Lower leg skin (tissue), 4 donors: ENCODE measurements around the gene CSPG4. TPM values are rescaled to one million over a fixed set of nuclear protein-coding genes. Genes with fewer than 3 reads are reported as not detected.
"Not testable (repeated sequence)": the region's sequence is repeated elsewhere in the genome, so short reads cannot be mapped to it uniquely, and the experiment has no call there.

Experiments used
- DNase-seq, 2 donors: peaks; one replicate each; pipeline ENCODE4 v3.0.0-alpha.2; 2019; ENCODE audit warnings: low spot score in 2 of 2
- H3K4me3 ChIP-seq: fragments of 200-600 bp; sonication (generic); 2 replicates; pipeline ENCODE4 v1.5.1; 2017; ENCODE audit warnings: mild to moderate bottlenecking, low read depth; ENCODE audit not compliant: poor library complexity, severe bottlenecking
- POLR2A ChIP-seq, 2 donors: fragments of 450-650 bp; IDR thresholded peaks; one replicate each; pipeline ENCODE4 v1.6.1; 2016 to 2017; ENCODE audit warnings: antibody characterized with exemption in 2 of 2, mild to moderate bottlenecking in 1 of 2, moderate library complexity in 1 of 2
- WGBS, 2 donors: methylation state at CpG; one replicate each; pipeline ENCODE4 v1.1.5; 2018; 5-methylcytosine and 5-hydroxymethylcytosine counted together
- intact Hi-C: fragments of 100-400 bp; cut with DNase I; formaldehyde crosslinking; loops from one replicate; pipeline ENCODE4 v1.15.0; 2023; ENCODE audit warnings: low total_unique reads
- total RNA-seq, 4 donors: library from RNA; depleted of rRNA; stranded (reverse); fragments of >200 nt; gene quantifications; one replicate each; pipeline ENCODE4 v1.1.0, GENCODE V29; 2016
- TF ChIP-seq, protein P1 (sequence below), 3 donors: fragments of 450-650 bp; IDR thresholded peaks; one replicate each; pipeline ENCODE4 v1.5.1; 2016; ENCODE audit warnings: antibody characterized with exemption in 3 of 3, mild to moderate bottlenecking in 3 of 3, moderate library complexity in 2 of 3

Gene CSPG4
- total RNA-seq, 4 donors from 2014 or later: 9.1 to 28.7 (median 10.5) TPM

DNA sequence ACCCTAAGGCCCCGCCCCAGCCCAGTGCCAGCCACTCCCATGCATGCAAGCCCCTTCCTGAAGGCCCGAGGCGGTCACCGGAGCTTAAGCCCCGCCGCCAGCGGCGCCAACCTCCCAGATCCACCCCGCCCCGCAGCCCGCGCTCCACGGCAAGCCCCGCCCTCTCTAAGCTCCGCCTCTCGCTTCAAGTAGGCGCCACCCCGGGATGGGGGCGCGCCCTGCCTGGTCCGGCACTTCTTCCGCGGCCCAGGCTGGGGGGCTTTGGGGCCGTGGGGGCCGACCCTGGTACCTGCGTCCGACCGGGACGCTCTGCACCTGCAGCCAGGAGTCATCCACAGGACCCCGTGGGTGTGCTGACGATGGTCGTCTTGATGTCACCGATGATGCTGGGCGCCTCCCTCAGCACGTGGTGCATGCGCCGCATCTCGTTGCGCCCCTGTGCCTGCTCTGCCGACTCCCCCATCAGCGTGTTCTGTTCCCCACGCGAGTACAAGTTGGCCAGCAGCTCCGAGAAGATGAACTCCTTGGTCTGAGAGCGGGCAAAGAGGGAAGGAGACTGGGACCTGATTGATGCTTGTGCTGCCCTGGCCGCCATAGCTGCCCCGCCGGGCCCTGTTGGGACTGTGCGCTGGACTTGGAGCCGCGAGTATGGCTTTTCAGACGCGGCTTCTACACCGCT is 26.1 kb upstream of the CSPG4 start:
- TF ChIP-seq, protein P1, sequence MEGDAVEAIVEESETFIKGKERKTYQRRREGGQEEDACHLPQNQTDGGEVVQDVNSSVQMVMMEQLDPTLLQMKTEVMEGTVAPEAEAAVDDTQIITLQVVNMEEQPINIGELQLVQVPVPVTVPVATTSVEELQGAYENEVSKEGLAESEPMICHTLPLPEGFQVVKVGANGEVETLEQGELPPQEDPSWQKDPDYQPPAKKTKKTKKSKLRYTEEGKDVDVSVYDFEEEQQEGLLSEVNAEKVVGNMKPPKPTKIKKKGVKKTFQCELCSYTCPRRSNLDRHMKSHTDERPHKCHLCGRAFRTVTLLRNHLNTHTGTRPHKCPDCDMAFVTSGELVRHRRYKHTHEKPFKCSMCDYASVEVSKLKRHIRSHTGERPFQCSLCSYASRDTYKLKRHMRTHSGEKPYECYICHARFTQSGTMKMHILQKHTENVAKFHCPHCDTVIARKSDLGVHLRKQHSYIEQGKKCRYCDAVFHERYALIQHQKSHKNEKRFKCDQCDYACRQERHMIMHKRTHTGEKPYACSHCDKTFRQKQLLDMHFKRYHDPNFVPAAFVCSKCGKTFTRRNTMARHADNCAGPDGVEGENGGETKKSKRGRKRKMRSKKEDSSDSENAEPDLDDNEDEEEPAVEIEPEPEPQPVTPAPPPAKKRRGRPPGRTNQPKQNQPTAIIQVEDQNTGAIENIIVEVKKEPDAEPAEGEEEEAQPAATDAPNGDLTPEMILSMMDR (IDR thresholded peaks at IDR 0.05): no peak
- TF ChIP-seq POLR2A (IDR thresholded peaks at IDR 0.05): no peak
- 28% methylated on average over 20 to 31 of the region's 54 CpGs for WGBS, 2 donors
- DNase-seq: peak; percentile 92 to 99
- intact Hi-C loops: loop anchor here (10.0 kb wide), 1 partner anchor 66 kb away; no protein-coding TSS in a partner anchor
- H3K4me3 ChIP-seq: peak overlapping the region; percentile 25

DNA sequence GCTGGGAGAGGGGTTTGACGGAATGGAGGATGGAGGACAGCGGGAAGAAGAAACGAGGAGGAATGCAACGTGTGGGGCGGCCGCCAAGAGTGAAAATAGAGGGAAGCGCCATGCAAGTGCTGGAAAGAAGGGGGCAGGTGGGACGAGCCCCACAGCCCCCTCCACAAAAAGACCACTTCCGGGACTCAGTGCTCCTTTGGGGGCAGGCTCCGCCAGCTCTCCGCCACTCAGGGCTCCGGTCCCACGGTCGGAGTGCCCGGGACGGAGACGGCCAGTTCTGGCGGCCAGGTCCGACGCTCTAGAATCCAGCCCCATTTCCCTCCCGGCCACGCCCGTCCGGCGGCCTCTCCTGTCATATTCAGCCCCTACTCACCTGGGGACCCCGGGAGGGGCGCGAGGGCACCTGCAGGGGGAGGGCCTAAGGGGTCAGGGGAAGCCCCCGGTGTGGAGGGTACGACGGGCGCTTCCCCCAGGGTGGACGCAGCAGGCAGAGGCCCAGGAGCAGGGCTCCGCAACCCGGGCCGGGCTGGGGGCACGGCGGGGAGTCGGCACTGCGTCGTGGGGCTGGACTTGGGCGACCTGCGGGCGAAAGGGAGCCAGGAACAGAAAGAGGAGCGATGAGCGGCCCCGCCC is 25.5 kb upstream of the CSPG4 start:
- H3K4me3 ChIP-seq: peak overlapping the region; percentile 82
- 3 to 5% methylated on average over 26 to 45 of the region's 47 CpGs for WGBS, 2 donors
- peak in 1 of 2 donors; percentile 85 for DNase-seq
- TF ChIP-seq POLR2A (IDR thresholded peaks at IDR 0.05): no peak
- TF ChIP-seq, protein P1 (IDR thresholded peaks at IDR 0.05): no peak
- intact Hi-C loops: loop anchor here (10.0 kb wide), 1 partner anchor 67 kb away; no protein-coding TSS in a partner anchor

DNA sequence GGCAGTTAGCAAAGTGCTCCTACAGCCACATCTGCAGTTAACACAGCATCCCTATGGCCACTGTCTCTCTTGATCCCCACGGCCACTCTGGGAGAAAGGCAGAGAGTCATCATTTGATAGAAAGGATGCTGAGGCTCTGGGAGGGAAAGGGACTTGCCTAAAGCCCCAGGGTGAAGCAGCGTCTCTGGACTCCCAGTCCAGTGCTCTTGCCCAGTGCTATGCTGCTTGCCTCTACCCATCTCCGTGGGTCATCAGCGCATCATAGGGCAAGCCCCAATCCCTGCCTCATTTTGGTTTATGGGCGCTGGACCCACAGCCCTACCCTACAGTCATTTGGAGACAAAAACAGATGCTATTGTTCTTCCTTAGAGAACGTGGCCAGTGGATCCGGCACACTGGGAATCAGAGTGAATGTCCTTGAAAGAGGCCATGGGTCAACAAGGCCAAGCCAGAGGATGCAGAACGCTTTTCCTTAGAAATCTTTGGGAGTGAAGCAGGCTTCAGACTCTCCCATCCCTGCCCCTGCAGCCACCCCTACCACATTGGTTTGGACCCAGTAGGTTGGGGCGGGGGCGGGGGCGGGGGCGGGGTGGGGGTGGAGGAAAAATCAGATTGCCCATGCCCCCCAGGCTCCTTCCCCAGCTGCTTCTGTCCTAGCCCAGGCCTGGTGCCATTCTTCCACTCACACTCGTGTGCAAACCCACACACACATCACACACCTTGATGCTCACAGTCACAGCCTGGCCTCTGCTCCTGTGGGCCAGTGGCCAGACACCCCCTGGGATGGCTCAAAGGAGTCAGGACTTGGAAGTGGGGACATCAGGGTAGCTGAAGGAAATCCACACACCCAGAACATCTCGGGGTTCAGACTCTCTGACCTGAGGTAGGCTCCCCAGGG is 24.7 kb upstream of the CSPG4 start:
- DNase-seq: peak in 1 of 2 donors; percentile 75
- 53 to 63% methylated on average over 14 of the region's 14 CpGs for WGBS, 2 donors
- intact Hi-C loops: loop anchor here (10.0 kb wide), 1 partner anchor 67 kb away; no protein-coding TSS in a partner anchor
- H3K4me3 ChIP-seq: peak overlapping the region; percentile 82

DNA sequence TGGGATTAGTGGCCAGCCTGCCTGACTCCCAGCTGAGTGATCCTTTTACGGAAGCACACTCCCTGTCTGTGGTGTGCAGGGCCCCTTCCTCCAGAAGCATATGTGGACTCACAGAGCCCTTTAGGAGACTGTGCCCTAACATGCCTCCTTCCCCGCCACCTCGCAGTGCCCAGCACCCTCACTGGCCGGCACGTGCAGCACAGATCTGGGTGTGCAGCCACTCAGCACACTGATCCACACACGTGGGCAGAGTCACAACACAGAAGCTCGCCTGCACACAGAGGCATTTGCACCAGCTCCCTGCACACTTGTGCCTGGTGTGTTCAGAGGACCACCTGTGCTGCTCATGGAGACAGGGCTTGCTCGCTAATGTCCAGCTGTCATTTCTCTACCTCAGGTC is 23.6 kb upstream of the CSPG4 start:
- peak in 1 of 2 donors; percentile 80 for DNase-seq
- intact Hi-C loops: loop anchor here (10.0 kb wide), 1 partner anchor 69 kb away; no protein-coding TSS in a partner anchor
- no peak for TF ChIP-seq POLR2A (IDR thresholded peaks at IDR 0.05)
- TF ChIP-seq, protein P1 (IDR thresholded peaks at IDR 0.05): no peak
- H3K4me3 ChIP-seq: no peak overlapping the region
- 74 to 82% methylated on average over 8 of the region's 8 CpGs for WGBS, 2 donors

DNA sequence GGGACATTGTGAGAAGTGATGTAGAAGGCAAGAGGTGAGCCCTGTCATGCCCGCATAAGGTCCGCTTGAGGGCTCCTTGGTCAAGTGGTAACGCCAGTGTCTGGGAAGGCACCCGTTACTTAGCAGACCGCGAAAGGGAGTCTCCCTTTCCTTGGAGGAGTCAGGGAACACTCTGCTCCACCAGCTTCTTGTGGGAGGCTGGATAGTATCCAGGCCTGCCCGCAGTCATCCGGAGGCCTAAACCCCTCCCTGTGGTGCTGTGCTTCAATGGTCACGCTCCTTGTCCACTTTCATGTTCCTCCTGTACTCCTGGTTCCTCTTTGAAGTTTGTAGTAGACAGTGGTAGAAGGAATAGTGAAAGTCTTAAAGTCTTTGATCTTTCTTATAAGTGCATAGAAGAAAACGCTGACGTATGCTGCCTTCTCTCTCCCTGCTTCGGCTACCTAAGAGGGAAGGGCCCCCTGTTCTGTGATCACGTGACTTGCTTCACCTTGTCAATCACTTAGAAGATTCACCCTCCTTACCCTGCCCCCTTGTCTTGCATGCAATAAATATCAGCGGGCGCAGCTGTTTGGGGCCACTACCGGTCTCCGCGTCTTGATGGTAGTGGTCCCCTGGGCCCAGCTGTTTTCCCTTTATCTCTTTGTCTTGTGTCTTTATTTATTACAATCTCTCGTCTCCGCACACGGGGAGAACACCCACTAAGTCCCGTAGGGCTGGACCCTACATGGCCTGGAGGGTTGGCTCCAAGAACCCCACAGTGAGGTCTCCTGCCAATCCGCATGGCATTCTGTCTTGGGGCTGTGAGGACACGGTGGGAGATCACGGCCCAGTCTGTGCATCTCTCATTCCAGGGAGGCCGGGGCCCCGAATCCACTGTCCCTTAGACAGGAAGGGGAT is 22.5 kb upstream of the CSPG4 start:
- not testable (repeated sequence) for H3K4me3 ChIP-seq
- DNase-seq: peak in 1 of 2 donors; percentile 81
- WGBS, 2 donors: 70 to 78% methylated on average over 27 of the region's 27 CpGs
- intact Hi-C loops: loop anchor here (10.0 kb wide), 1 partner anchor 70 kb away; no protein-coding TSS in a partner anchor
